GM12878 (cell line): ENCODE measurements around the gene ATG101. TPM values are rescaled to one million over a fixed set of nuclear protein-coding genes. Genes with fewer than 3 reads are reported as not detected.

Source experiments
- ATAC-seq: fragments of 200-7000 bp; cut with Tn5 transposase; 3 replicates; pipeline ENCODE4 v1.9.1; 2020; ENCODE audit warnings: mild to moderate bottlenecking, moderate library complexity
- BruUV-seq: library from RNA; stranded (reverse); fragments of 400-500 nt; replicated peaks from 2 replicates; lab custom pipeline; 2021; lab: Mats Ljungman, UMichigan
- CTCF ChIA-PET: fragments of 300-600 bp; sonication (Branson Sonifier 250); formaldehyde crosslinking; extraction: SDS; loops from one replicate; lab custom pipeline; 2021; ENCODE audit warnings: inconsistent platforms; lab: Yijun Ruan, JAX
- POLR2A ChIA-PET: fragments of 350-600 bp; formaldehyde crosslinking; extraction: SDS; loops from one replicate; lab custom pipeline; 2021; ENCODE audit warnings: inconsistent platforms; lab: Charles Lee
- RAD21 ChIA-PET: fragments of 300-600 bp; sonication (Branson Sonifier 250); formaldehyde crosslinking; loops from one replicate; lab custom pipeline; 2023; ENCODE audit warnings: antibody characterized with exemption; ENCODE audit not compliant: unreplicated experiment; lab: Charles Lee
- SMC1A ChIA-PET: fragments of 300-600 bp; sonication (Branson Sonifier 250); formaldehyde crosslinking; loops from one replicate; lab custom pipeline; 2023; ENCODE audit not compliant: unreplicated experiment, uncharacterized antibody; lab: Charles Lee
- DNase-seq: peaks from one replicate; pipeline ENCODE4 v3.0.0-alpha.2; 2011; ENCODE audit warnings: low read depth, low spot score
- FAIRE-seq: peaks from 3 replicates; lab custom pipeline; 2011; peaks lifted over from hg19 to GRCh38; lab: Jason Lieb, UNC
- H2AFZ ChIP-seq: 2 replicates; pipeline ENCODE4 v1.6.0; 2011; ENCODE audit warnings: low read depth, low read length, control low read depth; ENCODE audit not compliant: control insufficient read depth
- H3K27ac ChIP-seq: 2 replicates; pipeline ENCODE4 v1.5.1; 2011; ENCODE audit warnings: control low read depth; ENCODE audit not compliant: control insufficient read depth, insufficient read depth
- H3K27me3 ChIP-seq, 2 experiments: replicated peaks in 1 of 2; 2 replicates each; pipeline versions ENCODE4 v1.6.0 to v1.6.1; 2011; ENCODE audit warnings: low read length in 1 of 2; ENCODE audit not compliant: control insufficient read depth in 2 of 2, insufficient read depth in 2 of 2
- H3K36me3 ChIP-seq, 2 experiments: 2 replicates each; pipeline ENCODE4 v1.5.1; 2011; ENCODE audit warnings: low read length in 1 of 2; ENCODE audit not compliant: control insufficient read depth in 2 of 2, insufficient read depth in 2 of 2
- H3K4me1 ChIP-seq: 2 replicates; pipeline ENCODE4 v1.6.1; 2011; ENCODE audit warnings: mild to moderate bottlenecking, low read length, moderate library complexity, mixed read lengths; ENCODE audit not compliant: control insufficient read depth, insufficient read depth
- H3K4me2 ChIP-seq: 2 replicates; pipeline ENCODE4 v1.6.0; 2011; ENCODE audit warnings: control low read depth; ENCODE audit not compliant: control insufficient read depth, insufficient read depth
- H3K4me3 ChIP-seq: fragments of 200-600 bp; sonication (generic); 2 replicates; pipeline ENCODE4 v1.5.1; 2016
- H3K79me2 ChIP-seq: 2 replicates; pipeline ENCODE4 v1.6.0; 2011; ENCODE audit warnings: low read length; ENCODE audit not compliant: control insufficient read depth, insufficient read depth
- H3K9ac ChIP-seq: 2 replicates; pipeline ENCODE4 v1.8.0; 2011; ENCODE audit warnings: low read length, control low read depth, mixed read lengths; ENCODE audit not compliant: control insufficient read depth, insufficient read depth
- H3K9me3 ChIP-seq: replicated peaks from 3 replicates; pipeline ENCODE4 v1.5.1; 2011; ENCODE audit warnings: mild to moderate bottlenecking, low read length; ENCODE audit not compliant: control insufficient read depth, insufficient read depth
- H4K20me1 ChIP-seq: 2 replicates; pipeline ENCODE4 v1.6.0; 2011; ENCODE audit not compliant: control insufficient read depth, insufficient read depth
- BMI1 ChIP-seq: fragments of 450-650 bp; IDR thresholded peaks from 2 replicates; pipeline ENCODE4 v1.6.1; 2016; ENCODE audit warnings: mild to moderate bottlenecking, moderate library complexity, borderline replicate concordance
- CHD1 ChIP-seq: IDR thresholded peaks from 2 replicates; pipeline ENCODE4 v1.6.1; 2012; ENCODE audit warnings: low read depth, low read length, improper control_type of control experiment
- ETV6 ChIP-seq, 2 experiments: fragments of 450-650 bp in 1 of 2; IDR thresholded peaks in 1 of 2; conservative IDR thresholded peaks in 1 of 2; 2 replicates each; pipeline ENCODE4 v1.6.1; 2014; ENCODE audit warnings: antibody characterized with exemption in 1 of 2, borderline replicate concordance in 1 of 2, low read depth in 1 of 2, mild to moderate bottlenecking in 1 of 2, moderate library complexity in 1 of 2
- HDAC6 ChIP-seq: fragments of 200-600 bp; sonication (generic); IDR thresholded peaks from one replicate; pipeline ENCODE4 v1.8.0; 2017; ENCODE audit warnings: antibody characterized with exemption; ENCODE audit not compliant: unreplicated experiment
- MTA2 ChIP-seq: fragments of 450-650 bp; IDR thresholded peaks from 2 replicates; pipeline ENCODE4 v1.6.1; 2016; ENCODE audit warnings: low read depth, mild to moderate bottlenecking, moderate library complexity
- NKRF ChIP-seq: fragments of 450-650 bp; conservative IDR thresholded peaks from 2 replicates; pipeline ENCODE4 v1.6.1; 2017; ENCODE audit warnings: mild to moderate bottlenecking, moderate library complexity
- RAD51 ChIP-seq: fragments of 450-650 bp; IDR thresholded peaks from 2 replicates; pipeline ENCODE4 v1.6.1; 2016; ENCODE audit warnings: moderate library complexity, mild to moderate bottlenecking, inconsistent platforms
- SP1 ChIP-seq: IDR thresholded peaks from one replicate; pipeline ENCODE4 v1.6.1; 2011; ENCODE audit warnings: low read depth, low read length
- SPI1 ChIP-seq: IDR thresholded peaks from 2 replicates; pipeline ENCODE4 v1.6.1; 2011; ENCODE audit warnings: low read depth, mild to moderate bottlenecking, low read length, moderate library complexity, borderline replicate concordance; ENCODE audit not compliant: insufficient read depth
- SREBF1 ChIP-seq: IDR thresholded peaks from 2 replicates; pipeline ENCODE4 v1.6.1; 2012; ENCODE audit warnings: mild to moderate bottlenecking, low read length
- ZBED1 ChIP-seq: IDR thresholded peaks from 2 replicates; pipeline ENCODE4 v1.6.1; 2016; ENCODE audit warnings: borderline replicate concordance
- WGBS: methylation state at CpG from one replicate; pipeline ENCODE4 v1.1.6; 2016; ENCODE audit warnings: low lambda C conversion rate; ENCODE audit not compliant: insufficient replicate concordance, insufficient coverage; ENCODE audit errors: missing lambda C conversion rate; 5-methylcytosine and 5-hydroxymethylcytosine counted together
- in situ Hi-C: fragments of 300-500 bp; cut with MboI; formaldehyde crosslinking; loops from 9 replicates; pipeline ENCODE4 v1.14.3; 2018; ENCODE audit warnings: mixed read lengths
- intact Hi-C: fragments of 100-400 bp; cut with micrococcal nuclease; formaldehyde crosslinking; loops from one replicate; pipeline ENCODE4 v1.14.2; 2022; ENCODE audit not compliant: unreplicated experiment
- polyA plus RNA-seq, 11 experiments: library from polyadenylated mRNA; depleted of rRNA in 4 of 11; unstranded in 6 of 11; stranded (reverse) in 5 of 11; fragments of >200 nt; fragmentation: Nextera tagmentation in 4 of 11; fragmentation: Illumina TruSeq in 1 of 11; extraction: Ambion mirVana in 4 of 11; extraction: Trizol in 1 of 11; gene quantifications; 1 replicate in 1 of 11; 2 replicates in 10 of 11; pipeline versions ENCODE4 v1.2.1 to v1.2.3, GENCODE V29; 2011 to 2016; ENCODE audit warnings: inconsistent platforms in 2 of 11, missing spikeins in 2 of 11, low read depth in 1 of 11
- total RNA-seq, 4 experiments: library from RNA; depleted of rRNA in 3 of 4; stranded (reverse); fragments of >200 nt in 3 of 4; fragmentation: Illumina TruSeq in 1 of 4; extraction: Trizol in 1 of 4; gene quantifications; 2 replicates each; pipeline versions ENCODE4 v1.2.1 to v1.2.3, GENCODE V29; 2013 to 2021
- TF ChIP-seq, protein P1 (sequence below): fragments of 450-650 bp; formaldehyde crosslinking; IDR thresholded peaks from 2 replicates; pipeline ENCODE4 v1.4.0; 2022; ENCODE audit warnings: mild to moderate bottlenecking, moderate library complexity

Gene ATG101
- total and polyA plus RNA-seq, 10 of the 15 experiments (the other 5 are each of a cell fraction or from before 2014, with no cell fraction given) = 2.7 to 49.8 (median 35.3) TPM

DNA sequence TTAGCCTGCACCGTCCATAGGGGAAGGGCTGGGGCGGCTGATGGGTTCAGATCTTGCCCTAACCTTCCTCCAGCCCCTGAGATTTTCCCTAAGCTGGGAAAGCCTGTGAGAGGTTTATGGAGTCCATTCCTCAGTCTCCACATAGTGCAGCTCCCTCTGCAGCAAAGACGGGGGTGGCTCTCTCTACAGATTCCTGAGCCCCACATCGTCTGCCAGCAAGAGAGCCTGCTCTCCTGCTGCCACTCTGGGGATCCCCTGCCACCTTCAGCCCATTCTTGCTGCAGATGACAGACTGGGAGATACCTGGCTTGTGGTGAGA is 12.8 kb downstream of the ATG101 start:
- ChIA-PET RAD21 (interaction anchor here (0.6 to 3.7 kb wide), 15 partner anchors 13 to 59 kb away, joined by 3 to 111 read pairs (median 5); partner anchors contain the start of genes ATG101 and NR4A1), POLR2A (interaction anchor here (1.4 to 2.1 kb wide), 3 partner anchors 11 to 50 kb away, joined by 6 to 7 read pairs (median 6); no protein-coding TSS in a partner anchor), CTCF (interaction anchor here (0.9 to 13.1 kb wide), 19 partner anchors 8 to 92 kb away, joined by 3 to 622 read pairs (median 6); partner anchors contain the start of genes ATG101 and NR4A1), SMC1A (interaction anchor here (1.0 to 12.5 kb wide), 7 partner anchors 12 to 54 kb away, joined by 3 to 322 read pairs (median 3); partner anchors contain the start of gene ATG101)
- H3K4me3 ChIP-seq = no peak overlapping the region
- no peak overlapping the region for H3K4me2 ChIP-seq
- intact Hi-C loops (no loop called here), in situ Hi-C loops (loop anchor here (5.0 kb wide), 1 partner anchor 55 kb away; no protein-coding TSS in a partner anchor)
- FAIRE-seq = no peak
- no peak overlapping the region for H2AFZ ChIP-seq
- H3K27ac ChIP-seq = no peak overlapping the region
- H3K27me3 ChIP-seq = no peaks in the 10 kb centered on the region; a peak in 1 of 4 replicates
- TF ChIP-seq ETV6 (conservative IDR thresholded peaks at IDR 0.05 in 1 of 2, IDR thresholded peaks at IDR 0.05 in 1 of 2; ENCODE audit: borderline replicate concordance in 1 of 2, low read depth in 1 of 2) (no peak), CHD1 (no peak), RAD51 (no peak), HDAC6 (no peak), NKRF (no peak), ZBED1 (no peak), MTA2 (no peak), BMI1 (no peak), SREBF1 (no peak), SP1 (no peak), SPI1 (no peak)
- TF ChIP-seq, protein P1, sequence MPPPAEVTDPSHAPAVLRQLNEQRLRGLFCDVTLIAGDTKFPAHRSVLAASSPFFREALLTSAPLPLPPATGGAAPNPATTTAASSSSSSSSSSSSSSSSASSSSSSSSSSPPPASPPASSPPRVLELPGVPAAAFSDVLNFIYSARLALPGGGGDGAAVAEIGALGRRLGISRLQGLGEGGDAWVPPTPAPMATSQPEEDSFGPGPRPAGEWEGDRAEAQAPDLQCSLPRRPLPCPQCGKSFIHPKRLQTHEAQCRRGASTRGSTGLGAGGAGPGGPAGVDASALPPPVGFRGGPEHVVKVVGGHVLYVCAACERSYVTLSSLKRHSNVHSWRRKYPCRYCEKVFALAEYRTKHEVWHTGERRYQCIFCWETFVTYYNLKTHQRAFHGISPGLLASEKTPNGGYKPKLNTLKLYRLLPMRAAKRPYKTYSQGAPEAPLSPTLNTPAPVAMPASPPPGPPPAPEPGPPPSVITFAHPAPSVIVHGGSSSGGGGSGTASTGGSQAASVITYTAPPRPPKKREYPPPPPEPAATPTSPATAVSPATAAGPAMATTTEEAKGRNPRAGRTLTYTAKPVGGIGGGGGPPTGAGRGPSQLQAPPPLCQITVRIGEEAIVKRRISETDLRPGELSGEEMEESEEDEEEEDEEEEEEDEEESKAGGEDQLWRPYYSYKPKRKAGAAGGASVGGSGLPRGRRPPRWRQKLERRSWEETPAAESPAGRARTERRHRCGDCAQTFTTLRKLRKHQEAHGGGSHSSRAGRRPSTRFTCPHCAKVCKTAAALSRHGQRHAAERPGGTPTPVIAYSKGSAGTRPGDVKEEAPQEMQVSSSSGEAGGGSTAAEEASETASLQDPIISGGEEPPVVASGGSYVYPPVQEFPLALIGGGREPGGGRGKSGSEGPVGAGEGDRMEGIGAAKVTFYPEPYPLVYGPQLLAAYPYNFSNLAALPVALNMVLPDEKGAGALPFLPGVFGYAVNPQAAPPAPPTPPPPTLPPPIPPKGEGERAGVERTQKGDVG (CRISPR knock-in tag) = no peak
- peak; percentile 11 for ATAC-seq
- no peak overlapping the region for H3K9ac ChIP-seq
- H3K79me2 ChIP-seq = no peaks in the 10 kb centered on the region
- H3K9me3 ChIP-seq = no peaks in the 10 kb centered on the region
- H4K20me1 ChIP-seq = no peaks in the 10 kb centered on the region
- no peak for DNase-seq
- H3K36me3 ChIP-seq = peaks cover 4 to 8% of the 10 kb centered on the region in 2 experiments; a peak in 3 of 4 replicates
- H3K4me1 ChIP-seq = peaks cover 14% of the 10 kb centered on the region
- 54% methylated on average over 4 of the region's 4 CpGs for WGBS
- BruUV-seq = no TSS peak
